Stimulated activated CD8-positive, alpha-beta memory T cell treated with anti-CD3 and anti-CD28 coated beads, Interleukin-15, amount 100 ng/mL, for 1 hour (primary cell): ENCODE measurements around the gene FRMD4A.

ENCODE experiments used
- DNase-seq: peaks from one replicate; pipeline ENCODE4 v3.0.0-alpha.2; 2020; ENCODE audit warnings: low read depth

The FRMD4A gene

GRCh38 chr10:14293526-14293925 lies 37.2 kb downstream of the FRMD4A start:
- DNase-seq: no peak

DNA sequence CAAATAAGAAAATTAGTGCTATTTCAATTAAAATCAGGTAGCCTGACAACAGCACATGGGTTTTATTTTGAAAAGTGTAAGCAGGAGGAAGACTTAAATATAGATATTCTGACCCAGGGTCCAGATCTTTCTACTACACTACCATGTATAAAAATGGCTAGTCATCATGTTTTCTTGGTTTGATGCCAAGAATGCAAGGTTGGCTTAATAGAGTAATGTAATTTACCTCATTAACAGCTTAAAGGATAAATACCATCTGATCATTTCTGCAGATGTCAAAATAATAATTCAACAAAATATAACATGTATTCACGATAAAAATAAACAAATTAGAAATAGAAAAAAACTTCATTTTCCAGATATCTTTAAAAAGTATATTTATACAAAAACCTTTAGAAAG lies 39.4 kb downstream of the FRMD4A start:
- no peak for DNase-seq

GRCh38 chr10:14285941-14286560 lies 44.7 kb downstream of the FRMD4A start:
- DNase-seq: no peak

DNA sequence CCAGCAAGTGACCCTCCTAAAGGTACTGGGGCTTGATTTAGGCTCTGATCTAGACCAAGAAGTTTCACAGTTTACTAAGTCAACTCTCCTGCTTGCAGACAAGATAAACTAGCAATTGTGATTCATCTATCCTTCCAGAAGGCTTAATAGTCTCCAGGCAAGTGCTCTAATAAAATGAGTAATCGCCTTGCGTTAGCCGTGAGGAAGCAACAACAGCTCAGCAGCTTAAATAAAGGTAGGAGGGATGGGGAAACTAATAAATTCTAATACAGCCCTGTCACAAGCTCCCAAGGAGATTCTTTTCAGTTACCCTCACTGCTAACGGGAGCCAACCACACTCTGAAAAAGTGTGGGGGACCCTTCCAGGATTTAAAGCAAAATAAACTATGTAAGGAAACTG lies 48.4 kb downstream of the FRMD4A start:
- no peak for DNase-seq

DNA sequence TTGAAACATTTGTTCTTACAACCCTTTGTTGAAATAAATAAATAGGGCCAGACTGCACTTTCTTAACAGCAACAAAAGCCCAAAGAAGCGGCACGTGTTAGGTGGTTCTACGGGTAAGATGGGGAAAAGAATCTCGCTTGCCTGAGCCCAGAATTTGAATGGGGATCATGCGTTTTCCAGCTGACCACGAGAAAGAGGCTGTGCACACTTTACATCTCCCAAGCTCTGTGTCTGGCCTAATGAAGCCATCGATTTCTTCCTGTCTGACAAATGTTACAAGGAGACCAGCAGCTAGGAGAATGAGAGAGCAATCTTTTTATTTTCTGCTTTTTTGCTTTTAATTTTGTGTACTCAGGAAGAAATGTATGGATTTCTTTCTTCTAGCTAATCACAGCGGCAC lies 52.2 kb downstream of the FRMD4A start:
- DNase-seq: no peak

GRCh38 chr10:14276210-14276609 lies 54.5 kb downstream of the FRMD4A start:
- no peak for DNase-seq

- DNase-seq: no peak
Observed at GRCh38 chr10:14271621-14272020, 59.1 kb downstream of the FRMD4A start.

GRCh38 chr10:14270370-14270769 lies 60.4 kb downstream of the FRMD4A start:
- no peak for DNase-seq

- no peak for DNase-seq
Observed at GRCh38 chr10:14265709-14266108, 65.0 kb downstream of the FRMD4A start.

DNA sequence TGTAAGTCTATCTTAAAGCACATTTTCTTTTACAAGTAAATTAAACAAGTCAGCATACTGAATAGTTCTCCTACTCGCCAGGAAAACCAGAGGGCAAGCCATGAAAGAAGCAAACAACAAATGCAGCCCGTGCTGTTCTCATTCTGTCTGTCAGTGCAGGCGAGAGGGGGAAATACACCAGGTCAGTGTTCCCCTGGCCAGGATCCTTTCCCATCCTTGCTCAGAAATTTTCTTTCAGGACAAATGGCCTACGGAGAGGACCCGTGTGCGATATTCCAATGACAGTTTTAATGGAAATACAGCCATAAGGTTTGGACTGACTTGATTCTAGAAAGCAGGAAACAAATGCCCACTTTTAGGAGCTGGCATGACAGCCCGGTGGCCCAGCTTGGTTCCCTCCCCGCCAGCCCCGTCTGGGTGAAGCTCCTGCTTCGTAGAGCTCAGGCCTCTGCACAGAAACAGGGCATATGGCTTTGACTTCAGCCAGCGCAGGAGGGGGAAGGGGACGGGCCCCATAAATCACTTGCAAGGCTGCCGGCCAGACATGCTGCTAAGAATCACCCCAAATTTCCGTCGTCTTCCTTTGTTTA lies 67.8 kb downstream of the FRMD4A start:
- no peak for DNase-seq

DNA sequence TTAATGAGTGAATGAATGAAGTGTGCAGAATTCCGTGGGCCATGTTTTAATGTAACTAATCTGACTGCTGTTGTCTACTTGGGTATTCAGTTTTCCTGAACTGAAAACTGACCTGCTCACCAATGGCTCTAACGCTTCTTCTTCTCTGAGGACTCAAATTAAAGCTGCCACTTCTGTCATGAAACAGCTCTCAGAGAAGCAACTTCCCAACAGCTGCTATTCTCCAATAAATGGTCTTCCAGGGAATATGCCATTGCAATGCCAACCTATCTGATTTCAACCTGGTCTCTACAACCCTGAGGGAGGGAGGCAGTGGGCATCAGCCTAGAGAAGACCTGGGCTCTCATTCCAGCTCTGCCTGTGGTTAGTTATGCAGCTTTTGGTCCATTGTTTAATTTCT lies 69.4 kb downstream of the FRMD4A start:
- no peak for DNase-seq

- DNase-seq: no peak
Observed at GRCh38 chr10:14259696-14260566, 70.8 kb downstream of the FRMD4A start.

DNA sequence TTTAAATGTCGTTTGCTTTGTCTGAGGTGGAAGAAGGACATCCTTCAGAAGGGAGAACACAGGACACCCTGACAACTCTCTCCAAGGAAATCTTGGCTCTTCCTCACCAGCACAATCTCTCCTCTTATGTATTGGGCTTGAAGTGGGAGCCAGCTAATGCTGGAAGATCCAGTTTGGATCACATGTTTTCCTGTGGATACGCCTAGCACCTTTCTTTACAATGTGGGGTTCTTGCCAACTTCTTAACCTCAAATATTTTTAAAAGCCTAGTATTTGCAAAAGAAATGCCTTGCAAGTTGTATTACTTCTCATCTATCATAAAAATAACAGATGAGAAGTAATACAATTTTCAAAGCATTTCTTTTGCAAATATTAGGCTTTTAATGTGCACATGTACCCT lies 76.4 kb downstream of the FRMD4A start:
- DNase-seq: no peak

DNA sequence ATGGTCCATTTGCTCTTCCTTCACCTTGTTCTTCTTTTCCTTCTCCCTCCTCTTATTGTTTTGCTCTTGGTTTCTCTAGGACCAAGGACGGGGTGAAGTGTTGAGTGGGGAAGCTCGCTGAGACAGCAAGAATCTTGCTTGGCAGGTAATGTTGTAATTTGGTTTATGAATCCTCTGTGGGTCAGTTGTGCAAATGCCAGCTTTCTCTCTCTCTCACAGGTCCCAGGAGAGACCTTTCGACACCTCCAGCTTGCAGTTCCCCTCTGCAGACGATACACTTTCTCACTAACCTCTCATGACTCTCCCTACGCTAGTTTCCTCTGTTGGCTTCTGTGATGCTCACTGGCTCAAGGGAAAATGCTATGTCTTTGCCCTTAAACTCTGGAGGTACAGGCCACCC lies 77.0 kb downstream of the FRMD4A start:
- DNase-seq: no peak

DNA sequence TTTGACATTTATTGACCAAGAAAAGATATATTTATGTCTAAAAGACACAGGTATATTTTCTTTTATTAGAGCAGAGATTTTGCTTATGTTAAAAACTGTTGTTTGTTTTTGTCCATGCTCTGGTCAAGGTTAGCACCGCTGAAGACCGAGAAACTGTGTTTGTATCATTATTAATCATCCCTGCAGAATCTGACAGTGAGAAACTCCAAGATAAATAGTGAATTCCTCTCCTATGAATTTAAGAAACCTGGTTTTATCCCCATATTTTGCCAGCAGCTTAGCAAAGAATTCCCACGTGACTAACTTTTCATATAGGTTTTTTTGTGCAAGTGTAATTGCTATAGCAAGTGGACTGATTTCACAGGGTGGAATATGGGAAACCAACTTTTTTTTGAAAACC lies 77.6 kb downstream of the FRMD4A start:
- DNase-seq: no peak

- DNase-seq: no peak
Observed at GRCh38 chr10:14250496-14251076, 80.1 kb downstream of the FRMD4A start.

DNA sequence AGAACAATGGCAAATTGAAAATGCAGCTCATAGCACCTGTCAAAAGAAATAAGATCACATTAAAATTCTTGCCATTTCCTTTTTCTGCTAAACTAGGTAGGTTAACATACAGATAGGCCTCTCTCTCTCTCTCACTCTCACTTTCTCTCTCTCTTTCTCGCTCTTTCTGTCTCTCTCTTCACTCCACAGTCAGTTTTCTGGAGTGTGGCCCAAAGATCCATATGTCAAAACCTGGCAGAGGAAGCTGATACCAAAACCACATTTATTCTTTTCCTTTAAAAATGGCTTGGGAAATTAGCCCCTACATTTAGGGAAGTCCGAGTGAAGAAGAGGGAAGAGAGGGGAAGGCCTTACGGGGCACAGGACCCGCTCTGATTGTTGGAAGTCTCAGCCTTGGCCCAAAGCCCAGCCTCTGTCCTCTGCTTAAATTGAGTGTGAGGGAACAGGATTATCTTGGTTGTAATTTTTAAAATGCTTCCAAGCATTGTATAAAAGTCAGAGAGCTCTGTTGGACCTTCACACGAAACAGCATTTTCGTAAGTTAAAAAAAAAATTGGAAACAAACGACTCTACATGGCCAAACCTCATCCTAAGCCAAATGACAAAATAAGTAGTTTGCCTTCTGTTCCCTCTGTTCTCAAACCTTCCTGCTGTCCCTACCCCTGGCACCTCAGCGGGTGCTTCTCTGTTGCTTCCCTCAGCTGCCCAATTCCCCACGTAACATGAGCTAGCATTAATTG lies 83.2 kb downstream of the FRMD4A start:
- no peak for DNase-seq

GRCh38 chr10:14244801-14245211 lies 85.9 kb downstream of the FRMD4A start:
- no peak for DNase-seq

GRCh38 chr10:14244147-14244546 lies 86.6 kb downstream of the FRMD4A start:
- no peak for DNase-seq

- DNase-seq: no peak
Observed at GRCh38 chr10:14243221-14243620, 87.5 kb downstream of the FRMD4A start.

- no peak for DNase-seq
Observed at GRCh38 chr10:14241196-14241595, 89.5 kb downstream of the FRMD4A start.
